AG04450 (cell line): Measurements from ENCODE around the gene GPRC5C. TPM values are rescaled to one million over a fixed set of nuclear protein-coding genes. Genes with fewer than 3 reads are reported as not detected.

Experiments used
- CTCF ChIA-PET: fragments of 300-600, 350-600 bp; formaldehyde crosslinking; extraction: SDS; loops from one replicate; lab custom pipeline; 2022; ENCODE audit warnings: antibody characterized with exemption, inconsistent platforms; lab: Charles Lee
- POLR2A ChIA-PET: fragments of 350-600 bp; formaldehyde crosslinking; extraction: SDS; loops from one replicate; lab custom pipeline; 2021; ENCODE audit warnings: antibody characterized with exemption, inconsistent platforms; lab: Yijun Ruan, JAX
- DNase-seq: peaks from one replicate; pipeline ENCODE4 v3.0.0-alpha.2; 2011; ENCODE audit warnings: low read depth, low spot score
- H3K27ac ChIP-seq: one replicate; pipeline ENCODE4 v1.5.1; 2012; ENCODE audit warnings: low read depth, low read length, control low read depth
- H3K27me3 ChIP-seq: one replicate; pipeline ENCODE4 v1.6.0; 2012; ENCODE audit warnings: low read length; ENCODE audit not compliant: control insufficient read depth, insufficient read depth
- H3K4me3 ChIP-seq: 2 replicates; pipeline ENCODE4 v1.5.1; 2011; ENCODE audit warnings: mild to moderate bottlenecking, low read depth, low read length, control low read depth
- H3K9me3 ChIP-seq: 2 replicates; pipeline ENCODE4 v1.5.1; 2012; ENCODE audit warnings: low read length; ENCODE audit not compliant: control insufficient read depth, insufficient read depth
- CTCF ChIP-seq: IDR thresholded peaks from 2 replicates; pipeline ENCODE4 v1.5.1; 2011; ENCODE audit warnings: low read depth, low read length, control low read depth, inconsistent platforms
- polyA plus RNA-seq: library from polyadenylated mRNA; depleted of rRNA; stranded (reverse); fragments of >200 nt; gene quantifications from 2 replicates; pipeline ENCODE4 v1.2.3, GENCODE V29; 2011

The GPRC5C gene
- polyA plus RNA-seq, 1 experiment, result 0.14 TPM

GRCh38 chr17:74447628-74448159 lies 15.8 kb downstream of the GPRC5C start:
- DNase-seq, result no peak
- Histone ChIP-seq H3K27ac (no peak overlapping the region), H3K27me3 (no peaks in the 10 kb centered on the region), H3K4me3 (no peak overlapping the region), H3K9me3 (peaks cover 10% of the 10 kb centered on the region)
- TF ChIP-seq CTCF, result no peak
- ChIA-PET POLR2A (no interaction called here), CTCF (interaction anchor here (0.8 to 1.2 kb wide), 2 partner anchors 10 to 69 kb away, joined by 4 read pairs; no protein-coding TSS in a partner anchor)

GRCh38 chr17:74448756-74449155 lies 16.9 kb downstream of the GPRC5C start:
- Histone ChIP-seq H3K27ac (no peak overlapping the region), H3K4me3 (no peak overlapping the region), H3K9me3 (peaks cover 6% of the 10 kb centered on the region), H3K27me3 (no peaks in the 10 kb centered on the region)
- POLR2A ChIA-PET, result no interaction called here
- CTCF ChIA-PET, result interaction anchor here (1.2 to 1.4 kb wide), 2 partner anchors 9 to 70 kb away, joined by 4 to 7 read pairs; no protein-coding TSS in a partner anchor
- TF ChIP-seq CTCF, result no peak
- no peak for DNase-seq

- Histone ChIP-seq H3K27me3 (no peaks in the 10 kb centered on the region), H3K27ac (no peak overlapping the region), H3K4me3 (no peak overlapping the region), H3K9me3 (peaks cover 6% of the 10 kb centered on the region; the same call in 1 of the 2 replicates)
- ChIA-PET CTCF (interaction anchor here (0.8 to 1.4 kb wide), 2 partner anchors 8 to 246 kb away, joined by 3 to 7 read pairs; partner anchors contain the start of gene RPL38), POLR2A (no interaction called here)
- DNase-seq, result no peak
- TF ChIP-seq CTCF, result no peak
These were observed 17.4 kb downstream of the GPRC5C start for GRCh38 chr17:74449306-74449705.

GRCh38 chr17:74449773-74450172 lies 17.9 kb downstream of the GPRC5C start:
- TF ChIP-seq CTCF, result no peak
- no peak for DNase-seq
- POLR2A ChIA-PET, result no interaction called here
- Histone ChIP-seq H3K27me3 (no peaks in the 10 kb centered on the region), H3K4me3 (no peak overlapping the region), H3K9me3 (peaks cover 3% of the 10 kb centered on the region; the same call in 1 of the 2 replicates), H3K27ac (no peak overlapping the region)
- CTCF ChIA-PET, result interaction anchor here (0.8 kb wide), 1 partner anchor 247 kb away, joined by 3 read pairs; the partner anchor contains the start of gene RPL38

- ChIA-PET POLR2A (no interaction called here), CTCF (no interaction called here)
- Histone ChIP-seq H3K9me3 (peaks cover 3% of the 10 kb centered on the region; the same call in 1 of the 2 replicates), H3K4me3 (no peak overlapping the region), H3K27me3 (no peaks in the 10 kb centered on the region), H3K27ac (no peak overlapping the region)
- TF ChIP-seq CTCF, result no peak
- no peak for DNase-seq
These were observed 18.3 kb downstream of the GPRC5C start for GRCh38 chr17:74450231-74450630.
